Lower lobe of right lung (tissue), 2 donors: ENCODE data around the gene ODR4. TPM values are rescaled to one million over a fixed set of nuclear protein-coding genes. Genes with fewer than 3 reads are reported as not detected.

Experiments used
- ATAC-seq, 2 donors: fragments of 200-7000 bp; cut with Tn5 transposase; one replicate each; pipeline ENCODE4 v1.9.1; 2020 to 2022; ENCODE audit warnings: mild to moderate bottlenecking in 2 of 2, moderate library complexity in 2 of 2
- DNase-seq: peaks from one replicate; pipeline ENCODE4 v3.0.0-alpha.2; 2020
- H3K27ac ChIP-seq: fragments of 200-600 bp; one replicate; pipeline ENCODE4 v1.8.0; 2022
- H3K27me3 ChIP-seq: fragments of 200-600 bp; one replicate; pipeline ENCODE4 v1.8.0; 2022; ENCODE audit warnings: low read depth
- H3K36me3 ChIP-seq: fragments of 200-600 bp; one replicate; pipeline ENCODE4 v1.8.0; 2022; ENCODE audit warnings: mild to moderate bottlenecking
- H3K4me1 ChIP-seq: fragments of 200-600 bp; one replicate; pipeline ENCODE4 v1.8.0; 2022
- H3K4me3 ChIP-seq: fragments of 200-600 bp; one replicate; pipeline ENCODE4 v1.8.0; 2022; ENCODE audit warnings: mild to moderate bottlenecking
- H3K9me3 ChIP-seq: fragments of 200-600 bp; one replicate; pipeline ENCODE4 v1.8.0; 2022
- CTCF ChIP-seq: fragments of 200-600 bp; IDR thresholded peaks from one replicate; pipeline ENCODE4 v1.8.0; 2022; ENCODE audit warnings: antibody characterized with exemption, mild to moderate bottlenecking
- intact Hi-C: fragments of 100-400 bp; cut with DNase I; formaldehyde crosslinking; loops from one replicate; pipeline ENCODE4 v1.11.0; 2022
- total RNA-seq: library from RNA; stranded (reverse); fragmentation: NEBNext Ultra II Directional; extraction: Animal tissue kit (Norgen Biotek cat#: 25700); gene quantifications from one replicate; pipeline ENCODE4 v1.2.1, GENCODE V29; 2021
- donor health status: DM: no; HTN: yes; CAD: no; lungs with severe emphysema.

The ODR4 gene
- total RNA-seq, 1 donor from 2014 or later = 20.6 TPM

- H3K27ac ChIP-seq = no peak overlapping the region
- no peaks in the 10 kb centered on the region for H3K9me3 ChIP-seq
- no peak for TF ChIP-seq CTCF
- no peaks in the 10 kb centered on the region for H3K4me1 ChIP-seq
- no peak for ATAC-seq
- H3K36me3 ChIP-seq = peaks cover 74% of the 10 kb centered on the region
- intact Hi-C loops = no loop called here
- no peak for DNase-seq
- H3K27me3 ChIP-seq = no peaks in the 10 kb centered on the region
- H3K4me3 ChIP-seq = no peak overlapping the region
Observed at GRCh38 chr1:186409091-186409490, 33.5 kb downstream of the ODR4 start.

- Histone ChIP-seq H3K4me3 (no peak overlapping the region), H3K27me3 (no peaks in the 10 kb centered on the region), H3K4me1 (no peaks in the 10 kb centered on the region), H3K27ac (no peak overlapping the region), H3K36me3 (peaks cover 48% of the 10 kb centered on the region), H3K9me3 (no peaks in the 10 kb centered on the region)
- DNase-seq (no peak), ATAC-seq (no peak)
- intact Hi-C loops = no loop called here
- no peak for TF ChIP-seq CTCF
Observed at GRCh38 chr1:186413319-186413718, 37.7 kb downstream of the ODR4 start.

DNA sequence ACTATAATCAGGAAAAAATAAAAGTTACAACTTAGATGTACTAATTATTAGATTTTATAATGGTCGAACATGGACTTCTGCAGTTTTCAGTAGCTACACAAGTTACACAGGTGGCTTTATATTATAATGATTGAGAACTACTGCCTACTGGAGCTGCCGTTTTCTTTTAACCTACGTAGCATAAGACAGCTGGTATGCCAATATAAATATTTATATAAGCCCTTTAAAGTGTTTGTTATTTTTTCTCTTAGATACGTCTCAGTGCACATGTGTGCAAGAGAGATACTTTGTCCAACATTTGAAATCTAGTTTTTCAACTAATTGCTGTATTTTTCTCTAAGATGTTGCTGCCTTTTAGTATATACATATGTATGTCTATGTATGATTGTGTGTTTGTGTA lies 42.9 kb downstream of the ODR4 start:
- H3K4me3 ChIP-seq = no peak overlapping the region
- ATAC-seq = peak in 1 of 2 donors; percentile 58
- H3K4me1 ChIP-seq = no peaks in the 10 kb centered on the region
- H3K9me3 ChIP-seq = no peaks in the 10 kb centered on the region
- peaks cover 21% of the 10 kb centered on the region for H3K36me3 ChIP-seq
- no peaks in the 10 kb centered on the region for H3K27me3 ChIP-seq
- H3K27ac ChIP-seq = no peak overlapping the region
- no peak for DNase-seq
- intact Hi-C loops = no loop called here
- no peak for TF ChIP-seq CTCF

GRCh38 chr1:186420311-186420710 lies 44.7 kb downstream of the ODR4 start:
- Histone ChIP-seq H3K4me3 (no peak overlapping the region), H3K27me3 (no peaks in the 10 kb centered on the region), H3K9me3 (no peaks in the 10 kb centered on the region), H3K27ac (no peak overlapping the region), H3K4me1 (no peaks in the 10 kb centered on the region), H3K36me3 (peaks cover 20% of the 10 kb centered on the region)
- ATAC-seq (no peak), DNase-seq (no peak)
- intact Hi-C loops = no loop called here
- no peak for TF ChIP-seq CTCF

DNA sequence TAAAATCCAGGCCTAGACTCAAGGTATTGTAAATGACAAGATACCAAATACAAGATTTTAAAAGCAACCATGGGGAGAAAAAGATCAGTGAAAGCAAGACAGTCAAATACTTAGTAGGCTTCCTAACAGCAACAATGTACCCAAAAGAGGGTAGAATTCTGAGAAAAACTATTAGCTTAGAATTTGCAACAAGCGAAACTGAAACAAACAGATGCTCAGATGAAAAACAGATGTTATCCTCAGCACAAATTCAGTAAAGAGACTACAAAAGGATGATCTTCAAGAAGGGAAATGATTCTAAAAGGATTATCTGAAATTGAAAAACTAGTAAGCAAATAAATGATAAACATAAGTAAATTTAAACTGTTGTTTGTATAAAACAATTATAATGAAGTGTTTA lies 45.3 kb downstream of the ODR4 start:
- Histone ChIP-seq H3K36me3 (peaks cover 16% of the 10 kb centered on the region), H3K9me3 (no peaks in the 10 kb centered on the region), H3K4me3 (no peak overlapping the region), H3K27ac (no peak overlapping the region), H3K27me3 (no peaks in the 10 kb centered on the region), H3K4me1 (no peaks in the 10 kb centered on the region)
- TF ChIP-seq CTCF = no peak
- DNase-seq (no peak), ATAC-seq (no peak)
- intact Hi-C loops = no loop called here

DNA sequence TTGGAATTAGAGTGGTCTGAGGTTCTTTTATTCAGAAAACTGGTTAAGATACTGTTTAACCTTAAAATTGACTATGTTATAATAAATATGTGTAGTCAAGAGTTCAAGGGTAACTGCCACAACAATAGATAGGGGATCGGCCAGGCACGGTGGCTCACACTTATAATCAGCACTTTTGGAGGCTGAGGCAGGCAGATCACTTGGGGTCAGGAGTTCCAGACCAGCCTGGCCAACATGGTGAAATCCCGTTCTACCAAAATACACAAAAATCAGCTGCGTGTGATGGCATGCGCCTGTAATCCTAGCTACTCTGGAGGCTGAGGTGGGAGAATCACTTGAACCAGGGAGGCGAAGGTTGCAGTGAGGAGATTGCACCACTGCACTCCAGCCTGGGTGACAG lies 45.8 kb downstream of the ODR4 start:
- Histone ChIP-seq H3K36me3 (peaks cover 16% of the 10 kb centered on the region), H3K9me3 (no peaks in the 10 kb centered on the region), H3K27ac (no peak overlapping the region), H3K4me1 (no peaks in the 10 kb centered on the region), H3K27me3 (no peaks in the 10 kb centered on the region), H3K4me3 (no peak overlapping the region)
- intact Hi-C loops = no loop called here
- DNase-seq (no peak), ATAC-seq (no peak)
- TF ChIP-seq CTCF = no peak
